ENCODE measurements around the gene NHS. TPM values are rescaled to one million over a fixed set of nuclear protein-coding genes. Genes with fewer than 3 reads are reported as not detected.

Gene NHS
- polyA plus RNA-seq, 1 donor (not counting 4 experiments of a cell fraction or from before 2014, with no cell fraction given) = 5.4 TPM

DNA sequence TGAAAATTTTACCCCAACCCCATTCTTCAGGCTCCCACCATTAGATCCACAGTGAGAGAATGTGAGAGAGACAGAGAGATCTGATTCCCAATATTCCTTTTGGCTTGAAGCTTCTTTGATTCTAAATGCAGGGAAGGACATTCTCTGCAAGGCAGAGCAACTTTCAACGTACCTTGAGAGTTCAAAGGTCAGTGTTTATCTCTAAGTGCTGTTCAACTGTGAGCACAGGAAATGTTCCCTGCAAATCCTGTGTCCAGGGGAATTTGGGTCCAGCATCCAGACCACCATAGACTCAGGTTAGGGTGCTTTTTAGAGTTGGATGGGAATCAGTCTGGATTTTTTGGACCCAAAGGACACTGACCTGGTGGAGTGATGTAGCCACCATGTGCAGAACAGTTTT is 97.4 kb downstream of the NHS start:
- Histone ChIP-seq H3K9me1 (ENCODE audit: control insufficient read depth, extremely low read depth, insufficient read depth, low read length) (peaks cover 3% of the 10 kb centered on the region), H4K20me1 (ENCODE audit: control insufficient read depth, extremely low read depth, insufficient read depth, low read length) (no peaks in the 10 kb centered on the region), H3K4me2 (ENCODE audit: control insufficient read depth, extremely low read depth, insufficient read depth, low read depth, low read length) (no peak overlapping the region), H3K79me2 (ENCODE audit: control insufficient read depth, insufficient read depth, low read length) (no peaks in the 10 kb centered on the region), H3K9me3 (ENCODE audit: control insufficient read depth, low read depth, low read length) (no peaks in the 10 kb centered on the region), H3K9ac (ENCODE audit: control insufficient read depth, extremely low read depth, insufficient read depth, low read length) (no peak overlapping the region), H3K27ac (ENCODE audit: control insufficient read depth, insufficient read depth, low read length) (no peak overlapping the region), H3K27me3 (ENCODE audit: control insufficient read depth, extremely low read depth, insufficient read depth, low read length) (no peaks in the 10 kb centered on the region), H3K36me3 (ENCODE audit: control insufficient read depth in 2 of 2, extremely low read depth in 1 of 2, insufficient read depth in 2 of 2, low read length in 2 of 2) (no peaks in the 10 kb centered on the region), H2AFZ (ENCODE audit: control insufficient read depth, low read length) (no peak overlapping the region), H3K4me1 (ENCODE audit: control insufficient read depth, extremely low read depth, insufficient read depth, low read length) (peaks cover 22% of the 10 kb centered on the region), H3K4me3 (ENCODE audit: control insufficient read depth in 2 of 3, extremely low read depth in 1 of 3, insufficient read depth in 2 of 3, low read depth in 1 of 3, low read length in 3 of 3) (no peak overlapping the region)
- no peak for TF ChIP-seq EZH2 (IDR thresholded peaks at IDR 0.05; ENCODE audit: low read length)
- TF ChIP-seq, protein P1, sequence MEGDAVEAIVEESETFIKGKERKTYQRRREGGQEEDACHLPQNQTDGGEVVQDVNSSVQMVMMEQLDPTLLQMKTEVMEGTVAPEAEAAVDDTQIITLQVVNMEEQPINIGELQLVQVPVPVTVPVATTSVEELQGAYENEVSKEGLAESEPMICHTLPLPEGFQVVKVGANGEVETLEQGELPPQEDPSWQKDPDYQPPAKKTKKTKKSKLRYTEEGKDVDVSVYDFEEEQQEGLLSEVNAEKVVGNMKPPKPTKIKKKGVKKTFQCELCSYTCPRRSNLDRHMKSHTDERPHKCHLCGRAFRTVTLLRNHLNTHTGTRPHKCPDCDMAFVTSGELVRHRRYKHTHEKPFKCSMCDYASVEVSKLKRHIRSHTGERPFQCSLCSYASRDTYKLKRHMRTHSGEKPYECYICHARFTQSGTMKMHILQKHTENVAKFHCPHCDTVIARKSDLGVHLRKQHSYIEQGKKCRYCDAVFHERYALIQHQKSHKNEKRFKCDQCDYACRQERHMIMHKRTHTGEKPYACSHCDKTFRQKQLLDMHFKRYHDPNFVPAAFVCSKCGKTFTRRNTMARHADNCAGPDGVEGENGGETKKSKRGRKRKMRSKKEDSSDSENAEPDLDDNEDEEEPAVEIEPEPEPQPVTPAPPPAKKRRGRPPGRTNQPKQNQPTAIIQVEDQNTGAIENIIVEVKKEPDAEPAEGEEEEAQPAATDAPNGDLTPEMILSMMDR (optimal IDR thresholded peaks at IDR 0.05 in 1 of 3, IDR thresholded peaks at IDR 0.05 in 1 of 3, conservative IDR thresholded peaks at IDR 0.05 in 1 of 3; ENCODE audit: extremely low read depth in 1 of 3, insufficient read depth in 2 of 3, low read length in 3 of 3) = no peak
- no peak for DNase-seq (ENCODE audit: low read depth, low spot score)
- no peak for FAIRE-seq
- dilution Hi-C loops (cut with MboI; ENCODE audit: extremely low pct_ligation_motif_present, low sequenced_read_pairs) = no loop called here

- FAIRE-seq = no peak
- dilution Hi-C loops (cut with MboI; ENCODE audit: extremely low pct_ligation_motif_present, low sequenced_read_pairs) = no loop called here
These were observed 98.0 kb downstream of the NHS start for GRCh38 chrX:17473021-17473420.

More at GRCh38 chrX:17473021-17473420, 98.0 kb downstream of the NHS start:
- TF ChIP-seq, protein P1 (optimal IDR thresholded peaks at IDR 0.05 in 1 of 3, IDR thresholded peaks at IDR 0.05 in 1 of 3, conservative IDR thresholded peaks at IDR 0.05 in 1 of 3; ENCODE audit: extremely low read depth in 1 of 3, insufficient read depth in 2 of 3, low read length in 3 of 3) = no peak
- no peak for TF ChIP-seq EZH2 (IDR thresholded peaks at IDR 0.05; ENCODE audit: low read length)
- H3K4me1 ChIP-seq (ENCODE audit: control insufficient read depth, extremely low read depth, insufficient read depth, low read length) = peaks cover 23% of the 10 kb centered on the region
- no peak overlapping the region for H3K27ac ChIP-seq (ENCODE audit: control insufficient read depth, insufficient read depth, low read length)
- H3K9me1 ChIP-seq (ENCODE audit: control insufficient read depth, extremely low read depth, insufficient read depth, low read length) = peaks cover 3% of the 10 kb centered on the region
- H3K27me3 ChIP-seq (ENCODE audit: control insufficient read depth, extremely low read depth, insufficient read depth, low read length) = no peaks in the 10 kb centered on the region
- DNase-seq (ENCODE audit: low read depth, low spot score) = no peak
- H4K20me1 ChIP-seq (ENCODE audit: control insufficient read depth, extremely low read depth, insufficient read depth, low read length) = no peaks in the 10 kb centered on the region
- no peaks in the 10 kb centered on the region for H3K36me3 ChIP-seq (ENCODE audit: control insufficient read depth in 2 of 2, extremely low read depth in 1 of 2, insufficient read depth in 2 of 2, low read length in 2 of 2)
- H3K4me2 ChIP-seq (ENCODE audit: control insufficient read depth, extremely low read depth, insufficient read depth, low read depth, low read length) = no peak overlapping the region
- no peak overlapping the region for H2AFZ ChIP-seq (ENCODE audit: control insufficient read depth, low read length)
- H3K4me3 ChIP-seq (ENCODE audit: control insufficient read depth in 2 of 3, extremely low read depth in 1 of 3, insufficient read depth in 2 of 3, low read depth in 1 of 3, low read length in 3 of 3) = no peak overlapping the region
- H3K9me3 ChIP-seq (ENCODE audit: control insufficient read depth, low read depth, low read length) = no peaks in the 10 kb centered on the region
- H3K79me2 ChIP-seq (ENCODE audit: control insufficient read depth, insufficient read depth, low read length) = peaks cover 2% of the 10 kb centered on the region
- H3K9ac ChIP-seq (ENCODE audit: control insufficient read depth, extremely low read depth, insufficient read depth, low read length) = no peak overlapping the region
